ENCODE measurements around the gene NAXD.
"Not testable (repeated sequence)": the region's sequence is repeated elsewhere in the genome, so short reads cannot be mapped to it uniquely, and the experiment has no call there.

Gene NAXD

DNA sequence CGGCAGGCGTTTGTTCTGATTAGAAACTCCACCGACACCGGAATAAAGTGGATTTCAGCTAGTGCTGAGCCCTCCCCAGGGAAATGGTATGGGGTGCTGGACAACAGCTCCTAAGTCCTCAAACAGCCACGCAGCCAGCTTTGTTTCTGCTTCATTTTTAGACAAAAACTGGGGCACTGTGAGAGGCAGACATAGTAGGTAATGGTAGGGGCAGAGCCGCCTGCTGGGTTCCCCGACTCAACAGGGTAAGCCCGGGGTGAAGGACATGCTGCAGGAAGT is 50.8 kb downstream of the NAXD start:
- no peak for DNase-seq

DNA sequence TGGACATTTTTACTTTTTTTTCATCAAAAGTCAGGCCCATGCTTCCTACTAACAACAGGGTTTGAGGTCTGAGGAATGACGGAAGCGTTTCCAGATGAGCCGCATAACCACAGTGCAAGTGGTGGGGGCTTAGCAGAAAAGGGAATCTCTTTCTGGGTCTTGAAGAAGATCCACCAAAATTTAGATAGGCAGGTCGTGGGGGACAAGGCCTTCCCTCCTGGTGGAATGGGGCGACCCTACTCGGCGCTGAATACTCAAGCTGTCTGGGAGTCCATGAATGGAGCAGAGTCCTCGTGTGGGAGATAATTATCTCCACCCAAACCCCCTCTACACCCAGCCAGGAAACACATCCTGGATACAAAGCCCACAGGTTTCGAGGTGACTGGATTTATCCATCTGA is 53.7 kb downstream of the NAXD start:
- no peak for DNase-seq

DNA sequence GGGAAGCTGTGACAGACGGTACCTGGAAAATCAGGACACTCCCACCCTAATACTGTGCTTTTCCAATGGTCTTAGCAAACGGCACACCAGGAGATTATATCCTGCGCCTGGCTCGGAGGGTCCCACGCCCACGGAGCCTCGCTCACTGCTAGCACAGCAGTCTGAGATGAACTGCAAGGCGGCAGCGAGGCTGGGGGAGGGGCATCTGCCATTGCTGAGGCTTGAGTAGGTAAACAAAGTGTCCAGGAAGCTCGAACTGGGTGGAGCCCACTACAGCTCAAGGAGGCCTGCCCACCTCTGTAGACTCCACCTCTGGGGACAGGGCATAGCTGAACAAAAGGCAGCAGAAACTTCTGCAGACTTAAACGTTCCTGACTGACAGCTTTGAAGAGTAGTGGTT is 54.5 kb downstream of the NAXD start:
- DNase-seq, result not testable (repeated sequence)

GRCh38 chr13:110676595-110677587 is 61.5 kb downstream of the NAXD start:
- peak; percentile 31 to 35 for DNase-seq

GRCh38 chr13:110677731-110678545 is 62.6 kb downstream of the NAXD start:
- DNase-seq, result peak in 1 of 2 donors; percentile 13

DNA sequence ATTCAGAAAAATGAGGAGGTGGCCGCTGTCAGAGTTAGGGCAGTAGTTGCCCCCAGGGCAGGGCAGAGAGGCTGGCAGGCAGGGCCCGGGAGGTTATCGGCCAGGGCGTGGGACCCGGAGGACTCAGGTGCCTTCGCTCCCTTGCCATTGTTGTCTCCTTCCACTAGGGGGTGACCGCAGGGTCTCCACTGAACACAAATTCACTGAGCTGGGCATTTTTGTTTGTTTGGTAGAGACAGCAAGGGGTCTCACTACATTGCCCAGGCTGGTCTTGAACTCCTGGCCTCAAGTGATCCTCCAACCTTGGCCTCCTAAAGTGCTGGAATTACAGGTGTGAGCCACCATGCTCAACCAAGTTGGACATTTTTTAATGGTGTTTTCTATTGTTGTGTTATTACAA is 65.5 kb downstream of the NAXD start:
- DNase-seq, result no peak

DNA sequence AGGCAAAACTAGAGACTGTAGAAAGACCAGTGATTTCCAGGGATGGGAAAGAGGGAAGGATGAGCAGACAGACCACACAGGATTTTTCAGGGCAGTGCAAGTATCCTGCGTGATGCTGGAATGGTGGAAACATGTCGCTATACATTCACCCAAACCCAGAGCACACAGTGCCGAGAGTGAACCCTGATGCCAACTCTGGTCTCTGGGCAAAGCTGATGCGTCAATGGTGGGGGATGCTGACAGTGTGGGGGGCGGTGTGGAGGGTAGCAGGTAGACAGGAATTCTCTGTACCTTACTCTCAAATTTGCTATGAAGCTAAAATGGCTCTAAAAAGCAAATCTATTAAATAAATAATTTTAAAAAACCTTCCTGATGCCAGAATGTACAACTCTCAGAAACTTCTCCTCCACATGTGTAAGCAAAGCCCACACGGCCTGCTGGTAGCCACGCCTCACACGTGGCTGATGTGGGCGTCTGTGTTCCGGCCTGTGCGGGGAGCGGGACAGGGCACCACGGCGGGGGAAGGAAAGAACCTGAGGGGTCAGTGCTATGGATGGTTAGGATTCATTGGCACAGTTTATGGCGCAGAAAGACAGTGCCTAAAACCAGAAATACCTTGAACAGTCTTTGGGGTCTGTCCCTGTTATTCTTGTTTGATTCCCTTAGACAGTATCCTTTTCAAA is 66.7 kb downstream of the NAXD start:
- DNase-seq, result no peak

- DNase-seq, result no peak
Measured at GRCh38 chr13:110682746-110683145, 67.4 kb downstream of the NAXD start.

GRCh38 chr13:110683203-110683883 is 68.0 kb downstream of the NAXD start:
- DNase-seq, result no peak

DNA sequence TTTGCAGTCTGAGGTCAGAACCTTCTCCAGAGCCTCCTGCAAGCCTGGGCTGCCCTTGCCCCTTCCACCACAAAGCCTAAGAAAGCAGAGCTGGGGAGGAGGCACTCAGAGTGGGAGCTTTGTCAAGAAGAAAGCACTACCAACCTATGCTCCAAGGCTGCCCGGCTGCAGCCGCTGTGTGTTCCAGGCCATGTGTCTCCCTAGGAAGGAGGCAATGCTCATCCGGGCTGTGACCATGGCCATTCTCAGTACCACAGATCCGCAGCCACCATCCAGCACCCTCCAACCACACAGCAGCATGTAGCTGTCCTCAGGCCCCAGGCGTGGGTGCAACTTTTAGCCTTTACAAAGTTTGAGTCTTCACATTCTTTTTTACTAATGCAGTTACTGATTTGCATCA is 68.6 kb downstream of the NAXD start:
- no peak for DNase-seq

DNA sequence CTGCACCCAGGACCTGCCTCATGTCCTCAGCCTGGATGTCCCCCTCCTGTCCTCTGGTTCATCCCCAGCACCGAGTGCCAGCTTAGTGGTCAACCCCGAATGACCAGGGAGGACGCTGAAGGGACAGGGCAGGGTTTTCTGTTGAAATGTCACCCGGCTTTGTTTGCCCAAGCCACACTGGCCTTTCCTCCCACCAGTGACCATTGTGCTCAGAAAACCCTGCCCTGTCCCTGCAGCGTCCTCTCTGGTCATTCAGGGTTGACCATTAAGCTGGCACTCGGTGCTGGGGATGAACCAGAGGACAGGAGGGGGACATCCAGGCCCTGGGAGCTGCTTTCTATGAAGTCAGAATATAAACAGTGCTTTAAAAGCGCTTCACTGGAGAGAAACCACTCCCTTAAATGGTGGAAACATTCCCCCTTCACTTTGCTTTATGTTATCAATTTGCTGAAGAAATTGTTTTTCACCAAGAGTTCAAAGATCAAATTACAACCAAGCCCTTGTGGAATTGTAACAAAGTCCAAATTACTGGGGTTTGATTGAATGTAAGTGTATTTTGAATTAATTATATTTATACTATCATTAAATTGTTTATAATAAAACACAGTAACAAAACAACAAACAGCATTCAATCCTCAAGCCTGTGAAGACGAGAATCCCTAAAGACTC is 69.2 kb downstream of the NAXD start:
- DNase-seq, result no peak

- no peak for DNase-seq
Measured at GRCh38 chr13:110685305-110686020, 70.1 kb downstream of the NAXD start.

- no peak for DNase-seq
Measured at GRCh38 chr13:110687736-110688135, 72.4 kb downstream of the NAXD start.

DNA sequence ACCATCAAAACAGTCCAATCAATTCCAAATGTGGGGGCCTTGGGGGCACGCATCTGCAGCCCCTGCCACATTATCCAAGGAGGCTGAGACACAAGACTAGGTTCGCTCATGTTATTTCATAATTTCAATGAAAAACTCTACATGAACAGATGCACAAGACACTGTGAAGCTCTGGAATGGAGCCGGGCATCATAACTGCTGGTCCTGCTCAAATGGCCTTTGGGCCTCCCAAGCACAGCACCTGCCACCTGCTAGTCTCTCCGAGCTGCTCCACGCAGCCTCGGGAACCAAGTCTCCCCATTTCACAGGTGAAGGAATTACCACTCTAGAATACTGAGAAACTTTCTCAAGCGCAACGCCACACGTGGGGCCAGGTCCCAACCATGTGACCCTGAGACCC is 73.7 kb downstream of the NAXD start:
- no peak for DNase-seq

Data from stimulated activated CD4-positive, alpha-beta T cell treated with anti-CD3 and anti-CD28 coated beads, Interleukin-2, amount 100 ng/mL, for 24 hours (primary cell).